Endothelial cell of umbilical vein (primary cell): ENCODE measurements around the gene SLC25A1.

Source experiments
- CTCF ChIP-seq, 2 donors: IDR thresholded peaks; 1 replicate in 1 of 2; 2 replicates in 1 of 2; pipeline ENCODE4 v1.5.1; 2011; ENCODE audit warnings: low read length in 2 of 2, mild to moderate bottlenecking in 2 of 2, moderate library complexity in 2 of 2, control low read depth in 1 of 2, inconsistent platforms in 1 of 2, low read depth in 1 of 2; ENCODE audit not compliant: insufficient read depth in 1 of 2; ENCODE audit errors: extremely low read depth in 1 of 2
- GATA2 ChIP-seq: IDR thresholded peaks from 2 replicates; pipeline ENCODE4 v1.7.0; 2011; ENCODE audit warnings: low read depth, mild to moderate bottlenecking, moderate library complexity, mixed read lengths, low read length; ENCODE audit not compliant: insufficient read length, insufficient read depth
- JUN ChIP-seq: IDR thresholded peaks from 2 replicates; pipeline ENCODE4 v1.6.1; 2011; ENCODE audit warnings: borderline replicate concordance, low read depth; ENCODE audit not compliant: insufficient read length, insufficient read depth
- MYC ChIP-seq: IDR thresholded peaks from one replicate; pipeline ENCODE4 v1.6.1; 2011; ENCODE audit warnings: mild to moderate bottlenecking, low read depth, low read length
- POLR2A ChIP-seq: IDR thresholded peaks from 2 replicates; pipeline ENCODE4 v1.6.1; 2012; ENCODE audit warnings: low read depth, mild to moderate bottlenecking, control low read depth, low read length
- POLR2AphosphoS5 ChIP-seq: IDR thresholded peaks from 2 replicates; pipeline ENCODE4 v1.6.1; 2012; ENCODE audit warnings: low read depth, mild to moderate bottlenecking, control low read depth, low read length, moderate library complexity; ENCODE audit not compliant: insufficient read depth

- no peak for TF ChIP-seq POLR2A
- TF ChIP-seq CTCF (IDR thresholded peaks at IDR 0.05; ENCODE audit: extremely low read depth in 1 of 2, insufficient read depth in 1 of 2, low read depth in 1 of 2, low read length in 2 of 2) = no peak
- no peak for TF ChIP-seq JUN
- TF ChIP-seq MYC = no peak
- TF ChIP-seq POLR2AphosphoS5 = no peak
- no peak for TF ChIP-seq GATA2
Measured at GRCh38 chr22:19132693-19133400, 45.7 kb downstream of the SLC25A1 start.
